Cardiac fibroblast (primary cell): ENCODE measurements around the gene ITGA7.

Experiments
- DNase-seq, 2 donors: peaks; one replicate each; pipeline versions ENCODE4 v3.0.0 to v3.0.0-alpha.2; 2010; ENCODE audit warnings: low read depth in 2 of 2
- H3K4me3 ChIP-seq, 2 donors: replicated peaks in 1 of 2; 1 replicate in 1 of 2; 2 replicates in 1 of 2; pipeline ENCODE4 v1.5.1; 2011; ENCODE audit warnings: low read depth in 2 of 2, low read length in 2 of 2, mild to moderate bottlenecking in 2 of 2, moderate library complexity in 1 of 2
- TF ChIP-seq, protein P1 (sequence below): IDR thresholded peaks from one replicate; pipeline ENCODE4 v1.5.1; 2011; ENCODE audit warnings: low read depth, mild to moderate bottlenecking, low read length, inconsistent platforms

ITGA7 gene

GRCh38 chr12:55698241-55698955 lies 9.3 kb downstream of the ITGA7 start:
- TF ChIP-seq, protein P1, sequence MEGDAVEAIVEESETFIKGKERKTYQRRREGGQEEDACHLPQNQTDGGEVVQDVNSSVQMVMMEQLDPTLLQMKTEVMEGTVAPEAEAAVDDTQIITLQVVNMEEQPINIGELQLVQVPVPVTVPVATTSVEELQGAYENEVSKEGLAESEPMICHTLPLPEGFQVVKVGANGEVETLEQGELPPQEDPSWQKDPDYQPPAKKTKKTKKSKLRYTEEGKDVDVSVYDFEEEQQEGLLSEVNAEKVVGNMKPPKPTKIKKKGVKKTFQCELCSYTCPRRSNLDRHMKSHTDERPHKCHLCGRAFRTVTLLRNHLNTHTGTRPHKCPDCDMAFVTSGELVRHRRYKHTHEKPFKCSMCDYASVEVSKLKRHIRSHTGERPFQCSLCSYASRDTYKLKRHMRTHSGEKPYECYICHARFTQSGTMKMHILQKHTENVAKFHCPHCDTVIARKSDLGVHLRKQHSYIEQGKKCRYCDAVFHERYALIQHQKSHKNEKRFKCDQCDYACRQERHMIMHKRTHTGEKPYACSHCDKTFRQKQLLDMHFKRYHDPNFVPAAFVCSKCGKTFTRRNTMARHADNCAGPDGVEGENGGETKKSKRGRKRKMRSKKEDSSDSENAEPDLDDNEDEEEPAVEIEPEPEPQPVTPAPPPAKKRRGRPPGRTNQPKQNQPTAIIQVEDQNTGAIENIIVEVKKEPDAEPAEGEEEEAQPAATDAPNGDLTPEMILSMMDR = no peak
- no peak for DNase-seq
- H3K4me3 ChIP-seq = no peak overlapping the region

- DNase-seq = no peak
- H3K4me3 ChIP-seq = no peak overlapping the region
- TF ChIP-seq, protein P1 = no peak
These were observed 10.0 kb downstream of the ITGA7 start for GRCh38 chr12:55697686-55698085.

- TF ChIP-seq, protein P1 = no peak
These were observed 10.8 kb downstream of the ITGA7 start for GRCh38 chr12:55696796-55697462.

DNA sequence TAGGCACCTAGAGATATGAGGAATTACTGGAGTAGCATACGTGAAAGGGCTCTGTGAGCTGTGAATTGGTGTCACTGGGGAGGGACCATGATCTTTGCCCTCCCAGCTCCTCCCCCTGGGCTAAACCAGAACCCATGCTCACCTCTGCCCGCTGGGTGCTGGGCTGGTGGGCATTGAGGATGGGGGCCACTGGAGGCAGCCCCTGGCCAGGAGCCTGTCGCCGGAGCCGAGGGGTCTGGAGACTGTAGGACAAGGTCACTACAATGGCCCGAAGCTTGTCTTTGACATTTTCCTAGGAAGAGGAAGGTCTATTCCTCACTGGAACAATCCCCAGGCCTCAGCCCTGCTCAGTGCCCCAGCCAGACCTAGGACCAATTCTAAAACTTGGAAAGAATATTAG lies 11.6 kb downstream of the ITGA7 start:
- H3K4me3 ChIP-seq = no peak overlapping the region
- DNase-seq = no peak
- TF ChIP-seq, protein P1 = no peak

More at GRCh38 chr12:55696796-55697462, 10.8 kb downstream of the ITGA7 start:
- H3K4me3 ChIP-seq = no peak overlapping the region
- no peak for DNase-seq

DNA sequence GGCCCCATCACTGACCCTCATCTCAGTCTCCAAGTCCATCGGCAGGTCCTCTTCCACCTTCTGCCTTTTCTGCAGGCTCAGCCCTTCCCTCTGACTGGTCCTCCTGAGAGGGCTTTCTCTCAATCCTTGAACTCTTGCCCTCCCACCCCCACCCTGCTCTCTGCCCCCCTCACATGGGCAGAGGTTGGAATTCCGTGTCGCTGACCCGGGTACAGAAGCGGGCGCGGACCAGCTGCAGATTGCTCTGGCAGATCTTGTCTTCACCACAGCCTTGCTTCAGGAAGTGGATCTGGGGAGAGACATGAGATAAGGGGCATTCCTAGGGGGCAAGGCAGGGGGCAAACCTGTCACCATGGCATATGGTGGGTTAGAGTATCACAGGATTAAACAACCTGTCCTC lies 12.4 kb downstream of the ITGA7 start:
- no peak for DNase-seq
- no peak overlapping the region for H3K4me3 ChIP-seq
- TF ChIP-seq, protein P1 = no peak

DNA sequence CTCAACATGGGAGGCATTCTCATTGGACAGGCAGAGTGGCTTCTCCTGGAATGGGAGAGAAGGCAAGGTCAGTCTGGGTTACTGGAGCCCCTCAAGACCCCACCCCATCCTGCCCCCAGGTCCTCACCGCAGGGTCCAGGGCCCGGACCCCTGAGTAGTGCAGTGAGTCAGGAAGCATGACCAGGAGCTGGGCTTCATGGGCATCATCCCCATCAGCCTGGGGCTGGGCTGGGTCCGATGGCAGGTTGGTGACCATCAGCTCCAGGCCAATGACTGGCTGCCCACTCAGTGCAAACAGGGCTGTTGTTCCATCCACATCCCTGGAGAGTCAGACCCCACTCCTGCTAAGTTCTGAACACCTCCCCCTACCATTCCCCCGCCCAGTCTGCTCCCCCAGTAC lies 13.1 kb downstream of the ITGA7 start:
- DNase-seq = no peak
- TF ChIP-seq, protein P1 = no peak
- H3K4me3 ChIP-seq = no peak overlapping the region
